Measurements from ENCODE around the gene ABCC4. TPM values are rescaled to one million over a fixed set of nuclear protein-coding genes. Genes with fewer than 3 reads are reported as not detected.

ABCC4 gene
- total RNA-seq, 1 experiment from 2014 or later = 17.7 TPM

DNA sequence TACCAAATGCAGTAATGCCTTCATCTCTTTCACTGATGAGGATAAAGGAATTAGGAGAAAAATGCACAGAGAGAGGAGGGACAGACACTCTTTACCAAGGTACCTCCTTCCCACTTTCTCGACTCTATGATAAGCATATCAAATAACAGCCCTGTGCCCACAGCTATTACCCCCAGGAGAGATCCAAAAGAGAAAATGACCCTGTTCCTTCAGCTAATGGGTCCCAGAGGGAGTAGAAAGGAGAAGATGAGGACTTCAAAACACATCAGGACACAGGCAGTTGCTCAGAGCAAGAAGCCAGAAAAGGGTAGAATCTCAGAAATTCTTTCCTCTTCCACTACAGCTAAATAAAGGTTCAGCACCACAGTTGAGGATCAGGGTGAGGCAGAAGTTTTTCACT, 80.6 kb downstream of the ABCC4 start:
- Histone ChIP-seq H3K27me3 (ENCODE audit: low read length) (no peaks in the 10 kb centered on the region), H3K27ac (ENCODE audit: low read length) (no peak overlapping the region), H3F3A (ENCODE audit: low read length, unreplicated experiment) (no peaks in the 10 kb centered on the region), H3K36me3 (ENCODE audit: low read depth, low read length) (no peaks in the 10 kb centered on the region), H2AFZ (ENCODE audit: low read length) (no peak overlapping the region), H3K9me3 (ENCODE audit: low read length) (no peaks in the 10 kb centered on the region), H4K20me1 (ENCODE audit: low read length) (no peaks in the 10 kb centered on the region), H3K4me3 (ENCODE audit: low read length) (no peak overlapping the region), H3K4me2 (ENCODE audit: low read length) (no peak overlapping the region), H3K9ac (ENCODE audit: low read length) (no peak overlapping the region), H3K79me2 (ENCODE audit: low read length) (no peaks in the 10 kb centered on the region), H3K4me1 (ENCODE audit: insufficient read depth, low read length) (peaks cover 8% of the 10 kb centered on the region; the same call in 1 of the 2 replicates), H3K9me2 (replicated peaks; ENCODE audit: low read length) (no peaks in the 10 kb centered on the region)
- ChIA-PET POLR2A (ENCODE audit: unreplicated experiment) (no interaction called here), CTCF (no interaction called here)
- ATAC-seq (no peak), DNase-seq (no peak)
- no peak for TF ChIP-seq EZH2phosphoT487 (IDR thresholded peaks at IDR 0.05; ENCODE audit: borderline replicate concordance, low read length)
- no peak for TF ChIP-seq EZH2 (IDR thresholded peaks at IDR 0.05; ENCODE audit: low read length, unreplicated experiment)
- TF ChIP-seq, protein P1, sequence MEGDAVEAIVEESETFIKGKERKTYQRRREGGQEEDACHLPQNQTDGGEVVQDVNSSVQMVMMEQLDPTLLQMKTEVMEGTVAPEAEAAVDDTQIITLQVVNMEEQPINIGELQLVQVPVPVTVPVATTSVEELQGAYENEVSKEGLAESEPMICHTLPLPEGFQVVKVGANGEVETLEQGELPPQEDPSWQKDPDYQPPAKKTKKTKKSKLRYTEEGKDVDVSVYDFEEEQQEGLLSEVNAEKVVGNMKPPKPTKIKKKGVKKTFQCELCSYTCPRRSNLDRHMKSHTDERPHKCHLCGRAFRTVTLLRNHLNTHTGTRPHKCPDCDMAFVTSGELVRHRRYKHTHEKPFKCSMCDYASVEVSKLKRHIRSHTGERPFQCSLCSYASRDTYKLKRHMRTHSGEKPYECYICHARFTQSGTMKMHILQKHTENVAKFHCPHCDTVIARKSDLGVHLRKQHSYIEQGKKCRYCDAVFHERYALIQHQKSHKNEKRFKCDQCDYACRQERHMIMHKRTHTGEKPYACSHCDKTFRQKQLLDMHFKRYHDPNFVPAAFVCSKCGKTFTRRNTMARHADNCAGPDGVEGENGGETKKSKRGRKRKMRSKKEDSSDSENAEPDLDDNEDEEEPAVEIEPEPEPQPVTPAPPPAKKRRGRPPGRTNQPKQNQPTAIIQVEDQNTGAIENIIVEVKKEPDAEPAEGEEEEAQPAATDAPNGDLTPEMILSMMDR (conservative IDR thresholded peaks at IDR 0.05; ENCODE audit: low read depth, low read length) = no peak
- BruUV-seq (replicated peaks) = no TSS peak
- intact Hi-C loops (cut with micrococcal nuclease) = no loop called here

DNA sequence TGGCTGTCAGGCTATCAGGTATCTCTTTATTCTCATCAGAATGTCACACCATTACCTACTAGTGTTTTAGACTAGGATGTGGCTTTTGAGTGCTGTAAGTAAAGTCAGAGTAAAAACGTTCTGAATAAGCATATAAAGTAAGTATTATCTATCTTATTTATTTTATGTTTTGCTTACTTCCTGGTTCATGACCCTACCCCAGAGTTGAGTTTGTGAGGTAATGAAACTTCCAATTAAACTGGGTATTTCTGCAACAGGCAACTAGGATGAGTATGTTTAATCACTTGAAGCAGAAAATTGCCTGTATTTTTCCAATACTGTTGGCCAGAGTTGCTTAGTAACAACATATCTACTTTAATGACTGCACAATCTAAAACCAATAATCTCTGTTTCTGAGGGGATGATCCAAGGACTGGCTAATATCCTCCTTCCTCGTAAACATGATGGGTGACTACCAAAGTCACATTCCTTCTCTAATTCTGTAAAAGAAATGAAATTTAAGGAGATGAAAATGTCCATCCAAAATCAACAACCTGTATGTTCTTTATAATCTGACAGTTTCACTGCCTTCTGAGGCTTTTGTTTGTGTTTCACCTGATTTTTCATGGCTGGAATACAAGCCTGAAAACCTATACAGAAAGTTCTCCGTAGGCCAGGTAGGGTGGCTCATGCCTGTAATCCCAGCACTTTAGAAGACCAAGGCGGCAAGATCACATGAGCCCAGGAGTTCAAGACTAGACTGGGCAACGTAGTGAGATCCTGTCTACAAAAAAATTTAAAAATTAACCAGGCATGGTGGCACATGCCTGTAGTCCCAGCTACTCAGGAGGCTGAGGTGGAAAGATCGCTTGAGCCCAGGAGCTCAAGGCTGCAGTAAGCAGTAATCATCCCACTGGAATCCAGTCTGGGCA, 83.1 kb downstream of the ABCC4 start:
- TF ChIP-seq, protein P1 (conservative IDR thresholded peaks at IDR 0.05; ENCODE audit: low read depth, low read length) = no peak
- TF ChIP-seq EZH2 (IDR thresholded peaks at IDR 0.05; ENCODE audit: low read length, unreplicated experiment) (no peak), EZH2phosphoT487 (IDR thresholded peaks at IDR 0.05; ENCODE audit: borderline replicate concordance, low read length) (no peak)
- BruUV-seq (replicated peaks) = no TSS peak
- Histone ChIP-seq H3K79me2 (ENCODE audit: low read length) (no peaks in the 10 kb centered on the region), H3K27ac (ENCODE audit: low read length) (peak overlapping the region; percentile 41), H3K36me3 (ENCODE audit: low read depth, low read length) (no peaks in the 10 kb centered on the region), H4K20me1 (ENCODE audit: low read length) (no peaks in the 10 kb centered on the region), H3K4me2 (ENCODE audit: low read length) (no peak overlapping the region), H3K9me3 (ENCODE audit: low read length) (no peaks in the 10 kb centered on the region), H3K9me2 (replicated peaks; ENCODE audit: low read length) (no peaks in the 10 kb centered on the region), H3K27me3 (ENCODE audit: low read length) (no peaks in the 10 kb centered on the region), H3K9ac (ENCODE audit: low read length) (no peak overlapping the region), H2AFZ (ENCODE audit: low read length) (no peak overlapping the region), H3K4me1 (ENCODE audit: insufficient read depth, low read length) (peaks cover 14% of the 10 kb centered on the region), H3F3A (ENCODE audit: low read length, unreplicated experiment) (no peaks in the 10 kb centered on the region), H3K4me3 (ENCODE audit: low read length) (no peak overlapping the region)
- POLR2A ChIA-PET (ENCODE audit: unreplicated experiment) = no interaction called here
- ATAC-seq (peak; percentile 50), DNase-seq (peak; percentile 9)
- CTCF ChIA-PET = no interaction called here
- intact Hi-C loops (cut with micrococcal nuclease) = loop anchor here (1.0 to 5.0 kb wide), 3 partner anchors 8 to 79 kb away; no protein-coding TSS in a partner anchor

DNA sequence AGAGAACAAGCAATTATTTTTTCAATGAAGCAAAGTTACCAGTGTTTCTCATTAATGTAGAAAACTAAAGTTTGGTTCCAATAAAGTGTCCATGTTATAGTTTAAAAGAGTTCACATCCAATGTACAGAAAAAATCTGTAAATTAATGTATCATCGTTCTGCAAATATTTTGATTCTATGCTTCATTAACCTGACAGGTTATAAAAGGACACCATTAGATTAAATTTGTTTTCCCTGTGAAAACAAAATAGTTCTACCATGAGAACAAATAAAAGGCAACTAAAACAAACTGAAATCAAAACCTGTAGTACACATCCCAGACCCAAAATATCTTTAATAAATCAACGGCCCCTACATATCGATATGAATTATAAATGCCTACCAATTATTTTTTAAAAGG, 85.1 kb downstream of the ABCC4 start:
- POLR2A ChIA-PET (ENCODE audit: unreplicated experiment) = no interaction called here
- intact Hi-C loops (cut with micrococcal nuclease) = loop anchor here (5.0 kb wide), 1 partner anchor 81 kb away; no protein-coding TSS in a partner anchor
- no peak overlapping the region for H3K9ac ChIP-seq (ENCODE audit: low read length)
- no peak overlapping the region for H3K27ac ChIP-seq (ENCODE audit: low read length)
- BruUV-seq (replicated peaks) = no TSS peak
- H3K9me3 ChIP-seq (ENCODE audit: low read length) = no peaks in the 10 kb centered on the region
- DNase-seq = no peak
- CTCF ChIA-PET = no interaction called here
- H3K27me3 ChIP-seq (ENCODE audit: low read length) = no peaks in the 10 kb centered on the region
- no peak for ATAC-seq
- H3K79me2 ChIP-seq (ENCODE audit: low read length) = no peaks in the 10 kb centered on the region
- H3K4me2 ChIP-seq (ENCODE audit: low read length) = no peak overlapping the region
- peaks cover 14% of the 10 kb centered on the region; the same call in 1 of the 2 replicates for H3K4me1 ChIP-seq (ENCODE audit: insufficient read depth, low read length)
- H3F3A ChIP-seq (ENCODE audit: low read length, unreplicated experiment) = no peaks in the 10 kb centered on the region
- no peak overlapping the region for H2AFZ ChIP-seq (ENCODE audit: low read length)
- TF ChIP-seq EZH2 (IDR thresholded peaks at IDR 0.05; ENCODE audit: low read length, unreplicated experiment) (no peak), EZH2phosphoT487 (IDR thresholded peaks at IDR 0.05; ENCODE audit: borderline replicate concordance, low read length) (no peak)
- TF ChIP-seq, protein P1 (conservative IDR thresholded peaks at IDR 0.05; ENCODE audit: low read depth, low read length) = no peak
- no peaks in the 10 kb centered on the region for H3K9me2 ChIP-seq (replicated peaks; ENCODE audit: low read length)
- no peaks in the 10 kb centered on the region for H4K20me1 ChIP-seq (ENCODE audit: low read length)
- H3K4me3 ChIP-seq (ENCODE audit: low read length) = no peak overlapping the region
- H3K36me3 ChIP-seq (ENCODE audit: low read depth, low read length) = no peaks in the 10 kb centered on the region

Data from PC-3 (cell line).